ENCODE results near the gene FOXA1.

The FOXA1 gene

GRCh38 chr14:37553935-37554550 is 41.0 kb downstream of the FOXA1 start:
- no peak for DNase-seq

DNA sequence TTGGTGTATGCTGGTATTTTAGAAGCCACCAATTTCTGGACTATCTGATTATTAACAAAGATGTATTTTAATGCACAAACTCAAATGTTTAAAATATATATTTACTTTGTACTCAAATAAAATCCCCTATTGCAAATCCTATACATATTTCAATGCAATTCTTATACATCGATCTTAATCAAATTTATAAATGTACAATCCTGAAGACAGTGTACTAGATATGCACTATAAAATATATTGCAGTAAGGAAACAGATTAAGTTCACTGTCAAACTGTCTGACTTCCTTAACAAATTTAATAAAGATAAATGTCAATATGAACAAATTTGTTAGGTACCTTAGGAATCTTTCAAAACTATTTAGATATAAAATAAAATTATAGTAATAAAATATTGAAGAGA is 43.9 kb downstream of the FOXA1 start:
- DNase-seq = no peak

DNA sequence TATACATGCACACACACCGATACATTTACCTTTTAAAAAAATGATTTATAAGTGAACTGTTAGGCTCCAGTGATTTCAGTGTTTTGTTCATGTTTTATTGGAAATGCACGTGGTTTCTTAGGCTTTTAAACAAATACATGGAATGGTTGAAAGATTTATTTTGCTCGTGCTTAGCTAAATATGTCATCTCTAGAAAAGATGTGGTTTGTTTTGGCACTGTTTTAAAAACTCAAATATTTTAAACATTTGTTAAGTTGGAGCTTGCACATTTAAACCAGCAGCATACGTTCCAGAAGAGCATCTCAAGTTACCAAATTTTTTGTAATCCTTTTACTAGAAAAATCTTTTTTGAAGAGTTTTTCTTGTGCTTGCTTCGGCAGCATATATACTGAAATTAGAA is 44.5 kb downstream of the FOXA1 start:
- no peak for DNase-seq

- no peak for DNase-seq
Observed at GRCh38 chr14:37546621-37547447, 48.2 kb downstream of the FOXA1 start.

DNA sequence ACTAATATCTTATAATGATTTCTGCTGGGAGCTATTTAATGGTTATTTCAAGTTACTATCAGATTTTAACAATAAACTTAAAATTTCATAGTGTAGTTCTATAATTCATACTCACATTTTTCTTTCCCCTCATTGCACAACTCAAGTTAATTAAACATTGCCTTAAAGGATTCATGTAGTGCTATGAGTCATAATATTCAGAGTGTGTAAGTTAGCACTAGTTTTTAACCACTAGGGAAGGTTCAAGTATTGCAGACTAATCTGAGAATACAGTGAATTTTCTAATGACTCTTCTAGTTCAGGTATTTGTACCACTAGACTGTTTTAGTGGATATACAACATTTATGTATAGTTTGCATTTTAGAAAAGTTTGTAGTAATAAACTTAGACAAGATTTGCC is 49.9 kb downstream of the FOXA1 start:
- DNase-seq = no peak

- DNase-seq = no peak
Observed at GRCh38 chr14:37544407-37544806, 50.6 kb downstream of the FOXA1 start.

DNA sequence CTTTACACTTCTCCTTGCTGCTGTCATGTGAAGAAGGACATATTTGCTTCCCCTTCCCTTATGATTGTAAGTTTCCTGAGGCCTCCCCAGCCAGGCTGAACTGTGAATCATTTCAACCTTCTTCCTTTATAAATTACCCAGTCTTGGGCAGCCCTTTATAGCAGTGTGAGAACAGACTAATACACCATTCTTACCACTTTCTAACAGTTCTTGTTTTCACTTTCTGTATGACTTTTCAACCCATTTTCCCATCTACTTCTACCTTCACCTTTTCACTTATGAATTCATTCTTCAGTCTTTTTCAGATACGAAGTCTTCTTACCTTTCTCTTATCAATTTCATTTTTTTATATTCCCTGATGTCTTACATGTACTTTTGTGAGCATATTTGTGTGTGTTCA is 55.1 kb downstream of the FOXA1 start:
- no peak for DNase-seq

Data from NCI-H524 treated with DMSO at 0.1 percent for 48 hours (cell line).